Fibroblast of pulmonary artery (primary cell): Measurements from ENCODE around the gene TOMM22.

ENCODE experiments used
- DNase-seq: peaks from one replicate; pipeline ENCODE4 v3.0.0-alpha.2; 2010; ENCODE audit warnings: low read depth
- H3K4me3 ChIP-seq: replicated peaks from 2 replicates; pipeline ENCODE4 v1.5.1; 2011; ENCODE audit warnings: low read depth, mild to moderate bottlenecking, control low read depth, low read length, moderate library complexity
- CTCF ChIP-seq: IDR thresholded peaks from 2 replicates; pipeline ENCODE4 v1.5.1; 2011; ENCODE audit warnings: mild to moderate bottlenecking, control low read depth, low read length, inconsistent platforms; ENCODE audit errors: missing control alignments

The TOMM22 gene

GRCh38 chr22:38707984-38708383 is 26.2 kb downstream of the TOMM22 start:
- no peak for TF ChIP-seq CTCF
- H3K4me3 ChIP-seq: no peak overlapping the region

GRCh38 chr22:38709306-38709705 is 27.5 kb downstream of the TOMM22 start:
- no peak for TF ChIP-seq CTCF
- no peak for DNase-seq
- no peak overlapping the region for H3K4me3 ChIP-seq

More at GRCh38 chr22:38707984-38708383, 26.2 kb downstream of the TOMM22 start:
- DNase-seq: no peak

- no peak overlapping the region for H3K4me3 ChIP-seq
- DNase-seq: no peak
- no peak for TF ChIP-seq CTCF
These were observed 28.6 kb downstream of the TOMM22 start for GRCh38 chr22:38710351-38710750.

- DNase-seq: no peak
These were observed 29.1 kb downstream of the TOMM22 start for GRCh38 chr22:38710866-38711265.

GRCh38 chr22:38712486-38713207 is 30.9 kb downstream of the TOMM22 start:
- DNase-seq: no peak
- H3K4me3 ChIP-seq: no peak overlapping the region
- no peak for TF ChIP-seq CTCF

More at GRCh38 chr22:38710866-38711265, 29.1 kb downstream of the TOMM22 start:
- no peak for TF ChIP-seq CTCF
- H3K4me3 ChIP-seq: no peak overlapping the region

GRCh38 chr22:38713921-38714320 is 32.2 kb downstream of the TOMM22 start:
- TF ChIP-seq CTCF: no peak
- no peak overlapping the region for H3K4me3 ChIP-seq
- DNase-seq: no peak
